Brain pericyte (primary cell): ENCODE results near the gene ASMTL.
A peak's percentile ranks its signal among the peaks of the same experiment; 100 is the strongest.
"Not testable (repeated sequence)": the region's sequence is repeated elsewhere in the genome, so short reads cannot be mapped to it uniquely, and the experiment has no call there.

Experiments
- DNase-seq: peaks from one replicate; pipeline ENCODE4 v3.0.0-alpha.2; 2012; ENCODE audit warnings: low read depth, low spot score

Gene ASMTL

GRCh38 chrX:1403867-1404266 is 48.8 kb downstream of the ASMTL start:
- not testable (repeated sequence) for DNase-seq

GRCh38 chrX:1403228-1403627 is 49.5 kb downstream of the ASMTL start:
- DNase-seq: no peak

DNA sequence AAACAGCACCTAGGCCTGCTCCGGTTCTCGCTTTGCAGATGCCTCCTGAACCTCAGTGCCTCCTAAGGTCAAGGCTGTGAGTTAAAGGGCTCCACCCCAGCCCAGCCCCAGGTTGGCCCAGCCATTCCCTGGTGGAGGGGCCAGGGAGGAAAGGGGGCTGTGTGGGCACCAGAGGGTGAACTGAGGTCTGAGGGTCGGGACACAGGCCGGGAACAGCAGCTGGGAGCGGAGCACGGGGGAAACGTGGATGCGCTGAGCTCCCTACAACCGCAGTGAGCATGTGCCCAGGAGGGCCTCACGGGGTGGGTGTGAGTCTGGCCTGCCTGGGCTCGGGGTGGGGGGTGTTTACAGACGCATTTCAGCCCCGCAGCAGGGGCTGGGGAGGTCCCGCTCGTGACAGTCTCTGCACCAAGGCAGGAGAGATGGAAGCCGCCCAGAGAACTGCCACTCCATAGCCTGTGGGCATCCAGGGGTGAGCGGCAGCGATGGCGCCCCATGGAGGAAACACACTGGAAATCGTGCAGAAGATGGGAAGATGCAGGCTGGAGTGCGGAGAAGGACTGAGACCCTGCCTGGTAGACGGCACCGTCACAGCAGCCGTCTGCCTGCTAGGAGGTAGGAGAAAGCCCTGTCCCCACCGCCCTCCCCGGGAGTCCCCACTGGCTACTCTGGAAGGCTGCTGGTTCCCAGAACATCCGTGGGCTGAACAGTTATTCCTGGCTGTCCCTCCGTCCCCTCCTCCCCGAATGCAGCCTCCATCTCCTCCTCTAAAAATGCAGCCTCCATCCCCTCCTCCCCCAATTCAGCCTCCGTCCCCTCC is 50.9 kb downstream of the ASMTL start:
- DNase-seq: no peak

GRCh38 chrX:1400742-1401471 is 51.8 kb downstream of the ASMTL start:
- no peak for DNase-seq

GRCh38 chrX:1400049-1400448 is 52.7 kb downstream of the ASMTL start:
- DNase-seq: no peak

DNA sequence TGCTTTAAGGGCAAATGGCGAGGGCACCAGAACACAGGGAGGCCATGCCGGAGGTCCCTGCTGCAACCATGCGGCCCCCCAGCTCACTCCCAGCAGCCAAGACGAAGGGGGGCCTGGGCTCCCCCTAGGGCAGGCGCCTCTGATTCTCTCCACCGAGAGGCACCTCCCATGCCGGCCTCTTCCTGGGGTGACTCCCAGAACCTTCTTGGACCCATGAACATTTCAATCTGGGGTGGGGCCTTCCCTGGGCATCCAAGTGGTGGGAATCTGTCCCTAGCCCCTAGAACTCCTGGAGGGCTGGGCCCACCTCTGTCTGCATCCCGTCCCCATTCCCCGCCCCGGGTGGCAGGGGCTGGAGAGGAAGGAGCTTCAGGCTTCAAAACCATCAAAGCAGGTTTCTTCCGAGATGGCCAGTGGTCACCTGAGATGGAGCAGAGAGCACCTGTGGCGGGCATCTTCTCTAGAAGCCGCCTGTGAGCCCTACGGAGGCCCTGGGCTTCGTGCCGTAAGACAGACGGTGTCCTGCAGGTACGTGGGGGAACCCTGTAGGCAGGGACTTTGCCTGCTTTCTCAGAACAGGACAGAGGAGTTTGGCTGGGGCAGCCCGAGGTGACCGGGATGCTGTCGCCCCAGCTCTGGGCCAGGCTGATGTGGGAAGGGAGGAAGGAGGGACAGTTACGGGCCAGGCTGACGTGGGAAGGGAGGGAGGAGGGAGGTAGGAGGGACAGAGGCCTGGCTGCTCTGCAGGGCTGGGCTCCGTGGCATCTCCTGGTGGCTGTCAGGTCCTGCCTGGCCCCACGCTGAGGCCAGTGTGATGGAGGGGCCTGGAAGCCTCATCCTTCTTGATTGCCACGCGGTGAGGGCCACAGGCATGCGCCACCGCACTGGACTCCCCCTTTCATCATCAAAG is 54.0 kb downstream of the ASMTL start:
- DNase-seq: no peak

DNA sequence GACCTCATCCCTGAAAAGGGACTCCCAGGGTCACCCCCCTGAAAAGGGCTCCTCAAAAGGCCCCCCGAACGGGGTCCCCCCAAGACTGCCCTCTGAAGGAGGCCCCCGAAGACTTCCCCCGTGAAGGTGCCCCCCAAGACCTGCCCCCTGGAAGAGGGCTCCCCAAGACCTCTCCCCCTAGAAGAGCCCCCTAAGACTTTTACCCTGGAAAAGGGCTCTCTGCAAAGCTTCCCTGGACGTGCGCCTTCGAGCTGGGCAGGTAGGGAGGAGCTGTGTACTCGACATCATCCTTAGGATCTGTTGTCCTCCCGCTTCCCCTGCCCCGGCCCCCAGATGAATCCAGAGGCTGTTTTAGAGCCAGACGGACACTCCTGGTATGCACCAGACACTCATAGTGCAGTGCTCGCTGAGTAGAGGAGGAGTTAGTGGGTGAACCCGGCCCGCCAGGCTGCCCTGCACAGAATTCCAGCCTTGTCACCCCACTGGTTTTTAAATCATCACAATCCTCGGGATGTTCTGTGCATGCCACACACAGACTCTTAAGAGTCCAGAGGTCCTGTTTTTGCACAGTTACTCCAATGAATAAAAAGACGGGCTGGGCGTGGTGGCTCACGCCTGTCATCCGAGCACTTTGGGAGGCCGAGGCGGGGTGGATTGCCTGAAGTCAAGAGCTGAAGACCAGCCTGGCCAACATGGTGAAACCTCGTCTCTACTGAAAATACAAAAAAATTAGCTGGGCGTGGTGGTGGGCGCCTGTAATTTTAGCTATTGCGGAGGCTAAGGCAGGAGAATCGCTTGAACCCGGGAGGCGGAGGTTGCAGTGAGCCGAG is 55.1 kb downstream of the ASMTL start:
- DNase-seq: no peak

GRCh38 chrX:1397001-1397400 is 55.7 kb downstream of the ASMTL start:
- no peak for DNase-seq

GRCh38 chrX:1395646-1396216 is 57.0 kb downstream of the ASMTL start:
- DNase-seq: no peak

DNA sequence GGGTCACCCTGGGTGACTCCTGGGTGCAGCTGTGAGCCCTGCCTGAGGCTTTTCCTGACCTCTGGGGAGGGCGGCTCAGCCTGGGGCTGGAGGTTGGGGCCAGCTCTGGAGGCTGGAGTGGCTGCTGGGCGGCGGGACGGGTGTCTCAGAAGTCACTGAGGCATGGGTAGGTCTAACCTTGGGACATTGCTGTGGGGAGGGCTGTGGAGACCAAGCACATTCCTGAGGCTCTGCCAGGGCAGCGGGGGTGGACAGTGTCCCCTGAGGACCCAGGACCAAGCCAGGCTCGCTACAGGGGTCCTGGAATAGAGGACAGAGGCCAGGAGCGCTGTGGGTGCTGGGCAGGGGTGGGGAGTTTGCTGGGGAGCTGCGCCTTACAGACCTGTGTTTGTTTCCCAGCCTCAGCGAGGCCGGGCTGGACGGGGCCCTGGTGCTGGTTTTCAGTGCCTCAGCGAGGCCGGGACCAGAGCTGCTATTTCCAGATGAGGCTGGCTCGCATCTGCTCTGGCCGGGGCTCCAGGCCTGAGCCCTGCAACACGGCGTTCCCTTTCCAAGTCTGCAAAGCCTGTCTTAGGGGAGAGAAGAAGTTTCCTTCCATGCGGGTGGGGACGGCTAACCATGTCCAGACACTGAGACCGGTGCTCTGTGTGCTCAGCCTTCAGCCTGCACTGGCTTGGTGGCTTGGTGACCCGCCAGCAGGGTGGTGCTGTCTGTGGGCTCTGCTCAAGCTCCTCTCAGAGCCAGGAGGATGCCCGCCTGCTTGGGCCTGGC is 57.8 kb downstream of the ASMTL start:
- no peak for DNase-seq

- DNase-seq: no peak
Observed at GRCh38 chrX:1393871-1394615, 58.7 kb downstream of the ASMTL start.

DNA sequence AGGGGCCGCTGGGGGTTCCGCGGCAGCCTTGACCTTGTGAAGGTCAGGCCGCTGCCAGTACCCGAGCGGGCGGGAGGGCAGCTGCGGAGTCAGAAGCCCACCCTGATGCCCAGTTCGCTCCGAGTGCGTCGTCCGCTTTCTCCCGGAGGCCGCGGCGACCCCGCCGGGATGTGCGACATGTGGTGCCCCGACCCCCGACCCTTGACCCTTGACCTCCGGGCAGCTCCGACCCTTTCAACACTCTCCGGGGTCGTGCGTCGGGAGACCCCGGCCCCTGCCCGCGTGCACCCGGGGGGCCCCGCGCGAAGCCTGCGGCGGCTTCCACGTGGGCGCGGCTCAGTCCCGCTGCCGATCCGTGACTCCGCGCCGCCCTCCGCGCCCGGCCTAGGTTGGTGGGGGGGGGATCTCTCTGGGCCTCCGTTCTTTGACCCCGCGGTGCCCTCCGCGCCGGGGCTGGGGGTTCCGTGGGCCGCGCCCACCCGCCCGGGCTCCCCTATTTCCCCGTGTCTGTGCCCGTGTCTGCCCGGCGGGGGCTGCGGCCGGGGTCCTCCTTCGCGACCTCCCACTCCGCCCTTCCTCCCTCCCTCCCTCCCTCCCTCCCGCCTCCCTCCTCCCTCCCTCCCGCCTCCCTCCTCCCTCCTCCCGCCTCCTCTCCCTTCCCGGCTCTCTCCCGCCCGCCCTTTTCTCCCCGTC is 60.2 kb downstream of the ASMTL start:
- DNase-seq: peak; percentile 16

- DNase-seq: peak; percentile 92
Observed at GRCh38 chrX:1391707-1392375, 60.9 kb downstream of the ASMTL start, which contains the start of gene SLC25A6. Gene SLC25A6, minus strand, starts transcription at chrX:1392113. Its CDS starts 104 bp downstream, at chrX:1392009.

GRCh38 chrX:1391370-1391706 is 61.4 kb downstream of the ASMTL start:
- no peak for DNase-seq

DNA sequence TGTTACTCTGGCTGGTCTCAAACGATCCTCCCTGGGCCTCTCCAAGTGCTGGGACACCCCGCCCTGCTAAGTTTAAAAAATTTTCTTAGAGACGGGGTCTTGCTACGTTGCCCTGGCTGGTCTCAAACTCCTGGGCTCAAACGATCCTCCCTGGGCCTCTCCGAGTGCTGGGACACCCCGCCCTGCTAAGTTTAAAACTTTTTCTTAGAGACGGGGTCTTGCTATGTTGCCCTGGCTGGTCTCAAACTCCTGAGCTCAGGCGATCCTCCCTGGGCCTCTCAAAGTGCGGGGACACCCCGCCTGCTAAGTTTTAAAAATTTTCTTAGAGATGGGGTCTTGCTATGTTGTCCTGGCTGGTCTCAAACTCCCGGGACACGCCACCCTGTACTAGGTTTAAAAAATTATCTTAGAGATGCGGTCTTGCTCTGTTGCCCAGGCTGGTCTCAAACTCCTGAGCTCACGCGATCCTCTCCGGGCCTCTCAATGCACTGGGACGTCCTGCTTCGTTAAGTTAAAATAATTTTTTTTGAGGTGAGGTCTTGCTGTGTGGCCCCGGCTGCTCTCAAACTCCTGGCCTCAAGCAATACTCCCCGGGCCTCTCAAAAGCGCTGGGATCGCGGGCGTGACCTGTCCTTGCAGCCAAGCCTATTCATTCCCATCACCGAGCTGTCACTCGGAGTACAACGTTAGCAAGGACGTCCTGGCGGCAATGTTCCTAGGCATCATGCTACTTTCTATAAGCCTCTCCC is 61.9 kb downstream of the ASMTL start:
- DNase-seq: no peak

GRCh38 chrX:1389993-1390285 is 62.8 kb downstream of the ASMTL start:
- no peak for DNase-seq

- no peak for DNase-seq
Observed at GRCh38 chrX:1389181-1389992, 63.3 kb downstream of the ASMTL start.
